Measurements from ENCODE around the gene ALDOB.

DNA sequence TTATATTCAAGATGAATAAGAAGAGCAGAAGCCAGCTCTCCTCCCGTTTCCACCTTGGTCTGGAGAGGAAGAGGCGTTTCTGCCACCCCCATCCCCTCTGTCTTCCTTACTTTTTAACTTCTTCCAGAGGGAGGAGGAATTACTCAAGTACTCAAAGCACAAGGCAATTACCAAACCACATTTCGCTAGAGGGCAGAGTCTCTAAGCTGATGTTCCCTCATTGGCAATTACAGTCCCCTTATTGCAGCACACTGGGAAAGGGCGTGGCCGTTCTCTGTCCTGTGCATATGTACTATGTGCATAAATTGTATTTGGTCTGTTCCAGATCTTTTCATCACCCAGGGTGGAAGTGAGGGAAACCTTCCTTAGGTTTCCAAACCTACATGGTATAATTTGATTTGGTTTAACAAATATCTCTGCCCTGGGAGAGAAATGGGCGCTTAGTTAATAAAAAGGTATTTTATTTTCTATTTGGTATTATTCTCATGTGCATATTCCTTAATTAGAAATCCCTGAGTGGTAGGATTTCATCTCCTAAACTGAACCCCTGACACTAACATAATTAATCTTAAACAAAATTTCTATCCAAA is 29.8 kb upstream of the ALDOB start:
- TF ChIP-seq REST (IDR thresholded peaks at IDR 0.05; ENCODE audit: low read depth) (no peak), POLR2A (IDR thresholded peaks at IDR 0.05; ENCODE audit: borderline replicate concordance, extremely low read depth, insufficient read depth, insufficient read length) (no peak), POLR2AphosphoS5 (IDR thresholded peaks at IDR 0.05; ENCODE audit: low read depth, low read length) (no peak), EZH2phosphoT487 (IDR thresholded peaks at IDR 0.05; ENCODE audit: borderline replicate concordance) (no peak), CEBPB (IDR thresholded peaks at IDR 0.05; ENCODE audit: low read depth) (peak; percentile 81), TCF7L2 (IDR thresholded peaks at IDR 0.05; ENCODE audit: borderline replicate concordance, extremely low read depth, insufficient read depth, insufficient read length) (no peak), SP1 (IDR thresholded peaks at IDR 0.05; ENCODE audit: low read depth) (no peak)
- TF ChIP-seq, protein P1, sequence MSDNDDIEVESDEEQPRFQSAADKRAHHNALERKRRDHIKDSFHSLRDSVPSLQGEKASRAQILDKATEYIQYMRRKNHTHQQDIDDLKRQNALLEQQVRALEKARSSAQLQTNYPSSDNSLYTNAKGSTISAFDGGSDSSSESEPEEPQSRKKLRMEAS (IDR thresholded peaks at IDR 0.05) = peak; percentile 60; the same call in 1 of the 2 replicates
- TF ChIP-seq, protein P2, sequence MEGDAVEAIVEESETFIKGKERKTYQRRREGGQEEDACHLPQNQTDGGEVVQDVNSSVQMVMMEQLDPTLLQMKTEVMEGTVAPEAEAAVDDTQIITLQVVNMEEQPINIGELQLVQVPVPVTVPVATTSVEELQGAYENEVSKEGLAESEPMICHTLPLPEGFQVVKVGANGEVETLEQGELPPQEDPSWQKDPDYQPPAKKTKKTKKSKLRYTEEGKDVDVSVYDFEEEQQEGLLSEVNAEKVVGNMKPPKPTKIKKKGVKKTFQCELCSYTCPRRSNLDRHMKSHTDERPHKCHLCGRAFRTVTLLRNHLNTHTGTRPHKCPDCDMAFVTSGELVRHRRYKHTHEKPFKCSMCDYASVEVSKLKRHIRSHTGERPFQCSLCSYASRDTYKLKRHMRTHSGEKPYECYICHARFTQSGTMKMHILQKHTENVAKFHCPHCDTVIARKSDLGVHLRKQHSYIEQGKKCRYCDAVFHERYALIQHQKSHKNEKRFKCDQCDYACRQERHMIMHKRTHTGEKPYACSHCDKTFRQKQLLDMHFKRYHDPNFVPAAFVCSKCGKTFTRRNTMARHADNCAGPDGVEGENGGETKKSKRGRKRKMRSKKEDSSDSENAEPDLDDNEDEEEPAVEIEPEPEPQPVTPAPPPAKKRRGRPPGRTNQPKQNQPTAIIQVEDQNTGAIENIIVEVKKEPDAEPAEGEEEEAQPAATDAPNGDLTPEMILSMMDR (IDR thresholded peaks at IDR 0.05 in 2 of 3, conservative IDR thresholded peaks at IDR 0.05 in 1 of 3; ENCODE audit: borderline replicate concordance in 1 of 3, insufficient read depth in 1 of 3, low read depth in 2 of 3, low read length in 2 of 3) = peak; percentile 63 to 83 (median 64); a peak in 5 of 6 replicates
